HG03064 (cell line): Measurements from ENCODE around the gene ZNF493.

Source experiments
- ATAC-seq: cut with Tn5 transposase; IDR thresholded peaks from one replicate; pipeline ENCODE4 v1.9.1; 2021; ENCODE audit warnings: low read depth; ENCODE audit not compliant: unreplicated experiment

The ZNF493 gene

DNA sequence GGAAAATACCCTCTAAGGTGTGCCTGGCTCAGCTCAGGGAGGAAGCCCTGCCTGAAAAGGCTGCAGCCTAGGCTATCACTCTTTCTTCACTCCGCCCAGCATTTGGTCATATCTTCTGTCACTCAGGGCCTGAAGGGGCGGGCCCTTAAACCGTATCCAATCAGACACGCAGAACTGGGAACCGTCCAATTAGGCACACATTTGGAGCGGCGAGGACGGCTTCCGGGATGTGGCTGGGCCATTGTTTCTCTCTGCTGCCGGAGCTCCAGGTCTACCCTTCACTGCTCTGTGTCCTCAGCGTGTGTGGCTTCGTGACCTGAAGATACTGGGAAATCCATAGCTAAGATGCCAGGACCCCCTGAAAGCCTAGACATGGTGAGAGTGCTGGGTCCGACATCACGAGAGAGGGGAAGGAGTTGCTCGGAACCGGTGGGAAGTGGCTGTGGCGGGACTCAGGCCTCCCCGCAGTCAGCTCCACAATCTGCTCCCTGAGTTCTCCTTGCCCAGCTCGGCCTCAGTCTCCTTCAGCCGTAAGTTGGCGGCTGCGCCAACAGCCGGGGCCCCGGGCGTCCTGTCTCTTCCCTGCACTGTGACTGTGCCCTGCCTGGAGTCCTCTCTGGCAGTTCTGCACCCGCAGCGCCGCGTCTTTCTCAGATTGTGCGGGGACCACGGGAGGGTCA lies at the start of gene ZNF493:
Gene ZNF493 (plus strand): TSS at position 241 of the 680 bp plus-strand sequence. CDS start 105 bp downstream, at position 346.
- ATAC-seq = peak; percentile 97

GRCh38 chr19:21352830-21353229 lies 44.1 kb upstream of the ZNF493 start:
- no peak for ATAC-seq

DNA sequence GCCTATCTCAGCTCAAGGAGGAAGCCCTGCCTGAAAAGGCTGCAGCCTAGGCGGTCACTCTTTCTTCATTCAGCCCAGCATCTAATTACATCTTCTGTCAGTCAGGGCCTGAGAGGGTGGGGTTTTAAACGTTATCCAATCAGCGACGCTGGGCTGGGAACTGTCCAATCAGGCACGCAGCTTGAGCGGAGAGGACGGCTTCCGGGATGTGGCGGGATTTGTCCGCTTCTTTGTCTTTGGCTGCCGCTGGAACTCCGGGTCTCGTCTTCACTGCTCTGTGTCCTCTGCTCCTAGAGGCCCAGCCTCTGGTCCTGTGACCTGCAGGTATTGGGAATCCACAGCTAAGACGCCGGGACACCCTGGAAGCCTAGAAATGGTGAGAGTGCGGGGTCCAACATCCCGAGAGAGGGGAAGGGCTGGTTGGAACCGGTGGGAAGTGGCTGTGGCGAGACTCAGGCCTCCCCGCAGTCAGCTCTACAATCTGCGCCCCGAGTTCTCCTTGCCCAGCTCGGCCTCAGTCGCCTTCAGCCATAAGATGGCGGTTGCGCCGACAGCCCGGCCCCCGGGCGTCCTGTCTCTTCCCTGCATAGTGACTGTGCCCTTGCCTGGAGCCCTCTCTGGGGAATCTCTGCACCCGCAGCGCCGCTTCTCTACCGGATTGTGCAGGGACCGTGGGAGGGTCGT lies 38.0 kb upstream of the ZNF493 start, which contains the start of gene ZNF738:
Gene ZNF738 (plus strand): TSS at position 233 of the 684 bp plus-strand sequence. CDS start 141 bp downstream, at position 374.
- ATAC-seq = peak; percentile 88

DNA sequence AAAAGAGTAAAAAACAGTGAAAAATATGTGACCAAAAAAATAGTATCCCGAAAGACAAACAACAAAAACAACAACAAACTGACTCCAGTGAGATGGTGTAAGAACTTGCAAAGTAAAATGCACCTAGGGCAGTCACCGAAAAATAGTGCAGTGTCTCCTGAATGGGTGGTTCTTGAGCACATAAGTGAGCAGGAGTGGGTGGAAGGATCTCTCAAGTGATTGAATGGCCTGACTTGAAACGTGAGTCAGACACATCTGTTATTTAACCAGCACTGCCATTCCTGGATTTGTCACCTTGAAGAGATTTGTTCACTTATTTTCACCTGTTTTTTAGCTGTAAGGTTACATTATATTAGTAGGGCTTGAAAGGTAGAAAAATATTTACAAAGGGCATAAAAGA lies 34.6 kb upstream of the ZNF493 start:
- ATAC-seq = no peak

DNA sequence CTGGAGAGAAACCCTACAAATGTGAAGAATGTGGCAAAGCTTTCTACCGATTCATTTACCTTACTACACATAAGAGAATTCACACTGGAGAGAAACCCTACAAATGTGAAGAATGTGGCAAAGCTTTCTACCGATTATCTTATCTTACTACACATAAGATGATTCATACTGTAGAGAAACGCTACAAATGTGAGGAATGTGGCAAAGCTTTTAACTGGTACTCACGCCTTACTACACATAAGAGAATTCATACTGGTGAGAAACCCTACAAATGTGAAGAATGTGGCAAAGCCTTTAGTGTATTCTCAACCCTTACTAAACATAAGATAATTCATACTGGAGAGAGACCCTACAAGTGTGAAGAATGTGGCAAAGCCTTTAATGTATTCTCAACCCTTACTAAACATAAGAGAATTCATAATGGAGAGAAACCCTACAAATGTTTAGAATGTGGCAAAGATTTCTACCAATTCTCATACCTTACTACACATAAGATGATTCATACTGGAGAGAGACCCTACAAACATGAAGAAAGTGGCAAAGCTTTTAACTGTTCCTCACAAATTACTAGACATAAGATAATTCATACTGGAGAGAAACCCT lies 12.9 kb upstream of the ZNF493 start:
- ATAC-seq = no peak

DNA sequence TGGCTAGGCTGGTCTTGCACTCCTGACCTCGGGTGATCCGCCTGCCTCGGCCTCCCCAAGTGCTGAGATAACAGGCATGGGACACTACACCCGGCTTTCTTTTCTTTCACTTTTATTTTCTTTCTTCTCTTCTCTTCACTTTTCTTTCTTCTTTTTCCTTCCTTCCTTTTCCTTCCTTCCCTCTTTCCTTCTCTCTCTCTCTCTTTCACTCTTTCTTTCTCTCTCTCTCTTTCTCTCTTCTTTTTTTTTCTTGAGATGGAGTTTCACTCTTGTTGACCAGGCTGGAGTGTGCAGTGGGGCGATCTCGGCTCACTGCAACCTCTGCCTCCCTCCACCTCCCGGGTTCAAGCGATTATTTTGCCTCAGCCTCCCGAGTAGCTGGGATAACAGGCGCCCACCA lies 812 bp upstream of the ZNF493 start:
- no peak for ATAC-seq

DNA sequence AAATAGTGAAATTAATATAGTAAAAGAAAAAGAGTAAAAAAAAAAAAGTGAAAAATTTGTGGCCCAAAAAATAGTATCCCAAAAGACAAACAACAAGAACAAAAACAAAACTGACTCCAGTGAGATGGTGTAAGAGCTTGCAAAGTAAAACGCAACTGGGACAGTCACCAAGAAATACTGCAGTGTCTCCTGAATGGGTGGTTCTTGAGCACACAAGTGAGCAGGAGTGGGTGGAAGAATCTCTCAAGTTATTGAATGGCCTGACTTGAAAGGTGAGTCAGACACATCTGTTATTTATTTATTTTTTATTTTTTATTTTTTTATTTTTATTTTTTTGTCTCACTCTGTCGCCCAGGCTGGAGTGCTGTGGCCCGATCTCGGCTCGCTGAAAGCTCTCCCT lies 1.9 kb downstream of the ZNF493 start:
- no peak for ATAC-seq

DNA sequence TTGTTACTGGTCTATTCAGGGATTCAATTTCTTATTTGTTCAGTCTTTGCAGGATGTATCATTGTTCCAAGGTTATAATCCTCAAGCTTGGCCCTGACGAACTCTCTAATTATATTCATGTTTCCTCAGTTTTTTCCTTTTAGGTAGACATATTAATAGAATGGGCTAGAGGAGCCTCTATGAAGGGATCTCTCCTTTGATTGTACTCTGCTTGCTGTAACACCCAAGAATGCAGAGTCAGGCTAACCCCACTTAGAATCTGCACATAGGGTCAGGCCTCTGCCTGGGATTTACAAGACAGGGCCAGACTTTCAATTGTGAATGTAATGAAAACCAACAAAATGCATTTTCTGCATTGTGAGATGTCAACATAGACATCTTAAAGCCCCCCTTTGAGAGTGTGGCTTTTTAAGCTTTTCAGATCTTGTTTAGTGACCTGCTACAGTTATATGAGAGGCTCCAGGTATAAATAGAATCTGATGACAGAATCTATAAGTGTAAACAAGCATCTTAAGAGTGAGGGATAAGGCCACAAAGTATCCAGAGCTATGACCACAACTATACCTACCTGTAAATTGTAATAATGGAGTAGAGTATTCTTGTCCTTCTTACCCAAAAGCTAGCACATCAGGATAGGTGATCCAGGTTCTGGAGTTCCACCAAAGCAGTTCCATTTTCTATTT lies 5.5 kb downstream of the ZNF493 start:
- no peak for ATAC-seq

DNA sequence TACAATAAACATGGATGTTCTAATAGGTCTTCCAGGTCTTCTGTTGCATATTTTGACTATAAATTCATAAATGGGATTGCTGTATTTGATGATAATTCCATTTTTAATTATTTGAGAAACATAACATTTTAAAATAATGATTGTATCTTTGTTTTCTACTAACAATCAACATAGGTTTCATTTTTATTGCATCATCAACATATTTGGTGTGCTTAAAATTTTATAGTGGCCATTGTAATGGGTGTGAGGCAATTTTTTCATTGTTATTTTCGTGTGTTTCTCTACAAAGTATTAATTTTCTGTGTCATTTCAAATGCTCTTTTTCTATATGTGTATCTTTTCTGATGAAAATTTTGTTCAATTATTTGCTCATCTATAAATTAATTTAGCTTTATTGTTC lies 13.2 kb downstream of the ZNF493 start:
- ATAC-seq = no peak

GRCh38 chr19:21422244-21422643 lies 25.3 kb downstream of the ZNF493 start:
- no peak for ATAC-seq

DNA sequence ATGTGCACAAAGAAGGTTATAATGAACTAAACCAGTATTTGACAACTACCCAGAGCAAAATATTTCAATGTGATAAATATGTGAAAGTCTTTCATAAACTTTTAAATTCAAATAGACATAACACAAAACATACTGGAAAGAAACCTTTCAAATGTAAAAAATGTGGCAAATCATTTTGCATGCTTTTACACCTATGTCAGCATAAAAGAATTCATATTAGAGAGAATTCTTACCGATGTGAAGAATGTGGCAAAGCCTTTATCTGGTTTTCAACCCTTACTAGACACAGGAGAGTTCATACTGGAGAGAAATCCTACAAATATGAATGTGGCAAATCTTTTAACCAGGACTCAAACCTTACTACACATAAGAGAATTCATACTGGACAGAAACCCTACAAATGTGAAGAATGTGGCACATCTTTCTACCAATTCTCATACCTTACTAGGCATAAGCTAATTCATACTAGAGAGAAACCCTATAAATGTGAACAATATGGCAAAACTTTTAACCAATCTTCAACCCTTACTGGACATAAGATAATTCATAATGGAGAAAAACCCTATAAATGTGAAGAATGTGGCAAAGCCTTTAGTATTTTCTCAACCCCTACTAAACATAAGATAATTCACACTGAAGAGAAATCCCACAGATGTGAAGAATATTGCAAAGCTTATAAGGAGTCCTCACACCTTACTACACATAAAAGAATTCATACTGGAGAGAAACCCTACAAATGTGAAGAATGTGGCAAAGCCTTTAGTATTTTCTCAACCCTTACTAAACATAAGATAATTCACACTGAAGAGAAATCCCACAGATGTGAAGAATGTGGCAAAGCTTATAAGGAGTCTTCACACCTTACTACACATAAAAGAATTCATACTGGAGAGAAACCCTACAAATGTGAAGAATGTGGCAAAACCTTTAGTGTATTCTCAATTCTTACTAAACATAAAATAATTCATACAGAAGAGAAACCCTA lies 26.4 kb downstream of the ZNF493 start:
- ATAC-seq = no peak

- ATAC-seq = no peak
Measured at GRCh38 chr19:21430675-21431074, 33.7 kb downstream of the ZNF493 start.

DNA sequence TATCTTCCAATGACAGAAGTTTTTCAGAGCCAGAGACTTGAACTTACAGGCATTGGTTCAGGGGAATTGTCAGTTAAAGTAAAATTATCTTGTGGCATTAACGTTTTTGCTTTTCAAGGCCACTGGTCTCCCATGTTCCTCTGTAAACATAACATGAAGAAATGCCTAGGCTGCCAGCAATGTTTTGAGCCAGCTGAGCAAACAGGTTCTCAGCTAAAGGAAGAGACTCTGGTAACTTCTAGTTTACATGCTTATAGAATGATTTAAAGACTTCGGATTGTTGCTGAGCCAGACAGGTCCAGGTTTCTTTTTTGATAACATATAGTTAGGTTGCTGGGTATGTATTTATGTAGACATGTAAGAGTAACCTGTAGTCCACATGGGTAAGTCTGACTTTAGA lies 35.7 kb downstream of the ZNF493 start:
- no peak for ATAC-seq

GRCh38 chr19:21434516-21434915 lies 37.6 kb downstream of the ZNF493 start:
- no peak for ATAC-seq

DNA sequence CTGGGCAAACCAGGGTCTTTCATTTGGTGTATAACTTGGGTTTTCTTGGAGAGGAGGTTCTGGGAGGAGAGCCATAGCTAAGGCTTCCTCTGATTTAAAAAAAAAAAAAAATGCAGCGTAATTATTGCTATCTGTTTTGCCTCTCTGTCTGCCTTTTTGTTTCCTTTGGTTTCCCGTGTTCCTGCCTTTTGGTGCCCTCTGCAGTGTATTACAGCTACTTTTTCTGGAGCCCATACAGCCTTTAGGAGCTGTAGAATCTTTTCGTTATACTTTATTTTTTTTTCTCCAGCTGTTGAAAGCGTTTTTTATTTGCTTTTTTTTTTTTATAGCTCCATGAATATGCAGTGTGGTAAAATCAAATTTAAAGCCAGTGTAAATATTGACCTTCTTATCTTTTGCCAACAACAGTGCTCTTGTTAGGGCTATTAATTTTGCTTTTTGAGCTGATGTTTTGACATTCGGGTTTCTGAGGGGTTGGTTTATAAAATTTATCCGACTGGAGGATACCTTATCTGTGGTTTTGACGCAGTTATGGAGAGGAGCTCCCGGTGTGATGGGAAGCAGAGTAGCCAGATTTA lies 38.1 kb downstream of the ZNF493 start:
- ATAC-seq = no peak

- no peak for ATAC-seq
Measured at GRCh38 chr19:21439201-21439751, 42.3 kb downstream of the ZNF493 start.

GRCh38 chr19:21440321-21440720 lies 43.4 kb downstream of the ZNF493 start:
- no peak for ATAC-seq

GRCh38 chr19:21451187-21451586 lies 54.3 kb downstream of the ZNF493 start:
- ATAC-seq = no peak

GRCh38 chr19:21454901-21455300 lies 58.0 kb downstream of the ZNF493 start:
- no peak for ATAC-seq
